GM21528 (cell line): ENCODE data around the gene MTHFD2L.
A peak's percentile ranks its signal among the peaks of the same experiment; 100 is the strongest.

Experiments used
- ATAC-seq: cut with Tn5 transposase; IDR thresholded peaks from one replicate; pipeline ENCODE4 v1.9.1; 2021; ENCODE audit warnings: mild to moderate bottlenecking, moderate library complexity; ENCODE audit not compliant: unreplicated experiment, low FRiP score

The MTHFD2L gene

DNA sequence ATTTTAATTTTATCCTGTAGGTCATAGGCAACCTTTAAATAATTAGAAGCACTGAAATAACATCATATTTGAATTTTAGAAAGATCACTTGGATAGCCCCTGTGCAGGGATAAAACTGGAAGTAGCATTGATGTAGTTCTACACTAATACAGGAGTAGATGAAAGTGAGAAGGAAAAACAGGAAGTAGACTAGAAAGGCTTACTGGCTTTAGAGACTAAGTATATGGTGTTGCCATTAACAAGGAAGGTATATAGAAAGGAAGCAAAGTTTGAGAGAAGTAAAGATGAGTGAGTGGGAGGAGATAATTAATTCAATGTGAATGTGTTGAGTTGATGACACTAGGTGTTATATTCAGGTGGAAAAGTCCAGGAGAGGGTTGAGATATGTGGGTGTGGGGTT lies 77.2 kb downstream of the MTHFD2L start:
- peak; percentile 79 for ATAC-seq

DNA sequence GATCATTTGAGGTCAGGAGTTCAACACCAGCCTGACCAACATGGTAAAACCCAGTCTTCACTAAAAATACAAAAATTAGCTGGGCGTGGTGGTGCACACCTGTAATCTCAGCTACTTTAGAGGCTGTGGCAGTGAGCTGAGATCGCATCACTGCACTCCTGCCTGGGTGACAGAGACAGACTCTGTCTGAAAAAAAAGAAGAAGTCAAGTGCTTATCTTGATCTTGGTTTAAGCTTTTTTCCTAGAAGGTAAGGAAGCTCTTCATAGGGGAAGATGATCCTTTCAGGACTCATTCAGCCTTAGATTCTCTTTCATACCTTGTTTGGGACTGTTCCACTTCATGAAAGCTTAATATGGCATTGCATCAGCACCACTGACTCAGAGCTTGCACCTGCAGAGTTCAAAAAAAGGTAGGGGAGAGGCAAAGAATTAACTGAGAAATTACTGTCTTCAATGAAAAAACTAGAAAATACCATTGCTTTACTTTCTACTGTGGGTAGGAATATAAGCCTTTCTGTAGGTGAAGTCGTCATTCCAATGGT lies 79.6 kb downstream of the MTHFD2L start:
- ATAC-seq: no peak

DNA sequence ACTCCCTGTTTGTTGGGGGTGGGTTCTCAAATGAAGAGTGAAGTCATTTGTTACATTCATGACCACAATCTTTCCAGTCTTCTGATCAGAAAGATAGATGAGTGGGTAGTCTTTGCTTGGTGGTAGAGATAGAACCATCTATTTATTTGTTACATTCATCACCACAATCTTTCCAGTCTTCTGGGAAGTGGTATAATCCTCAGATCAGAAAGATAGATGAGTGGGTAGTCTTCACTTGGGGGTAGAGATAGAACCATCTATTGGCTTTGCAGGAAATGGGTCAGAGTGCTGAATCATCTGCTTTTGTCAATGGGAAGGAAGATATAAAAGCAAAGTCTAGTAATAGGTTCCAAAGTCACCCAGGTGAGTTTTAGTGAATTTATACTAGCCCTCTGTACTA lies 86.1 kb downstream of the MTHFD2L start:
- no peak for ATAC-seq

DNA sequence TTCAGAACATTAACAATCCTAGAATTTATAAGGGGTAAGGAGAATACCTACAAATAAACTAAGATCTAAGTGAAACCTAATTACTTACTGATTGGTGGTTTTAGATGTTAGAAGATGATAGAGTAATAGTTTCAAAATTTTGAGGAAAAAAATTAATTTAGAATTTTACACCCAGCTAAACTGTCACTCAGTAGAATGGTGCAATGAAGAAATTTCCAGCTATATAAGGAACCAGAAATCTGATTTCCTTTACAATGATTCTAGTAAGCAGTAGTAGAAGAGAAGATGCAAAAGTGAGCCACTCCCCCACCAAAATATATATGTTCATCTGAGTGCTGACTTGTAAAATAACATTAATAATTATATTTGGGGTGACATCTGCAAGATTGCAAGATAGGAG lies 95.0 kb downstream of the MTHFD2L start:
- no peak for ATAC-seq

DNA sequence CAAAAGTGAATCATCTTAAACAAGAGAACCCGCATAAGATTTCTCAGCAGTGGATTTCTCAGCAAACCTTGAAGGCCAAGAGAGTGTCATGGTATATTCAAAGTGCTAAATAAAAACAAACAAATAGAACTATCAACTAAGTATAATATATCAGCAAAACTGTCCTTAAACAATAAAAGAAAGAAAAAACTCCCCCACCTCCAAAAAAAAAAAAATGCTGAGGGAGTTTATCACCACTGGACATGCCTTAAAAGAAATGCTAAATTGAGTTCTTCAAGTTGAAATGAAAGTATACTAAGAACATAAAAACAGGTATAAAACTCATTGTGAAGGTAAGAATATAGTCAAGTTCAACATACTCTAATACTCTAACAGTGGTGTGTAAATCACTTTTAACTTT lies 96.5 kb downstream of the MTHFD2L start:
- no peak for ATAC-seq

DNA sequence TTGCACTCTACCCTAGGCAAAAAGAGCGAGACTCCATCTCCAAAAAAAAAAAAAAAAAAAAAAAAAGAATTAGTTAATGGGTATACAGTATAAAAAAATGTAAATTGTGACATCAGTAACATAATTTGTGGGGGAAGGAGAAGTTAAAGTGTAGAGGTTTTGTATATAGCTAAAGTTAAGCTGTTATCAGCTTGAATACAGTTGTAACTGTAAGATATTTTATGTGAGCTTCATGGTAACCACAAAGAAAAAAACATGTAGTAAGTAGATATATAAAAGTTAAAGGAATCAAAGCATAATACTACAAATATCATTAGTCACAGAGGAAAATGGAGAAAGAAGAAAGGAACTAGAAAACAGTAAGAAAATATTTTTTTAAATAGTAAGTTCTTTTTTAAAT lies 97.2 kb downstream of the MTHFD2L start:
- no peak for ATAC-seq

DNA sequence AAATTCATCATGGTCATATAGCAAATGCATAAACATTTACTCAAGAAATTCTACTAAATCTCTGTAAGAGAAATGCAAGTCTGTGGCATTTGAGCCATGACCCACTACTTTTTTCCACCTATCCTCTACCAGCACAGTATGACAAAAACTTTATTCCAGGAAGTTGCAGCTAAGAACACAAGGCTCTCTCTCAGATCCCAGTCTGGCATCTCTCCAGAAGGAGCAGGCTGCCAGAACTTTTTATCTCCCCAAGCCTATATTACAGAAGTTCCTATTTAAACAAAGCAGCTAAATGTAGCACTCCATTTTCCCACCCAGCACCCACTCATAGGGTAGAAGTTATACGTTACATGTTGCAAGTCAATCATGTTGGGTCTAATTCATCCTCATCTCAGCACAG lies 101.0 kb downstream of the MTHFD2L start:
- ATAC-seq: no peak

DNA sequence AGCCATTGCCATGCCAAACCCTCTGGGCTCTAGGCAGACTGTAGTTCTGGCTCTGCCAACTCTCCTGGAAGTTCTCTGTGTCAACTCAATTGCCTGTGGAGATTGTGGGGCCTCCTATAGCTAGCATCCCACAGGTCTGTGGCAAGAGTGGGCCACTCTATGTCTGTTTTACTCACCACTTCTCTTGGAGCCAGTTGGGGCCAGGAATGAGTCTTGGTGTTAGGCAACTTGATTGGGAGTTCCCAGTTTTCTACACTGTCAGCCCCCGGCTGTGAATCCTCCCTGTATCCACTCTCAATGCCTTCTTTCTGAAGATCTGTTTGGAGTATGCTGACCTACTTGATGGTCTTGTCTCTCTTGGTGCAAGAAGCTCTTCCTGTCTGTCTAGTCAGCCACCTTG lies 102.1 kb downstream of the MTHFD2L start:
- no peak for ATAC-seq

DNA sequence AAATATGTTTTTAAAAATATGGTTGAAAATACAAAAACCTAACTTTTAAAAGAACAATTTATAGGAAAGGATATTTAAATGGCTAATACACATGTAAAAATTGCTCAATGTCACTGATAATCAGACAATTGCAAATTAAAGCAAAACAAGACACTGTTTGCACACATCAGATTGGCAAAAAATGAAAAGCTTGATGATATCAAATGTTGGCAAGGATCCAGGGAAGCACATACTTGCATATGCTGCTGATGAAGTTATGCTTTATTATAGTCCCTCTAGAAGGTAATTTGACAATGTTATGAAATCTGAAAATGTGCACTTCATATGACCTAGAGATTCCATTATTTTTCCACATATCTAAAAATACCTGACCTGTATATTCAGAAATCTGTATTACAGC lies 104.6 kb downstream of the MTHFD2L start:
- ATAC-seq: no peak

DNA sequence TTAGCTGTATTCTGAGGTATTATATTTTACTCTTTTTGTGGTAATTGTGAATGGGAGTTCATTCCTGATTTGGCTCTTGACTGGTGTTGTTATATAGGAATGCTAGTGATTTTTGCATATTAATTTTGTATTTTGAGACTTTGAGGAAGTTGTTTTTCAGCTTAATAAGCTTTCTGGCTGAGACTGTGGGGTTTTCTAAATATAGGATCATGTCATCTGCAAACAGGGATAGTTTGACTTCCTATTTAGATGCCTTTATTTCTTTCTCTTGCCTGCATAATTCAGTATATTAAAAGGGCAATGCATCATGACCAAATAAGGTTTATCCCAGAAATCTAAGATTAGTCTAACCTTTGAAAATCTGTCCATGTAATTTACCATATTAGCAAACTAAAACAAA lies 105.6 kb downstream of the MTHFD2L start:
- ATAC-seq: no peak

DNA sequence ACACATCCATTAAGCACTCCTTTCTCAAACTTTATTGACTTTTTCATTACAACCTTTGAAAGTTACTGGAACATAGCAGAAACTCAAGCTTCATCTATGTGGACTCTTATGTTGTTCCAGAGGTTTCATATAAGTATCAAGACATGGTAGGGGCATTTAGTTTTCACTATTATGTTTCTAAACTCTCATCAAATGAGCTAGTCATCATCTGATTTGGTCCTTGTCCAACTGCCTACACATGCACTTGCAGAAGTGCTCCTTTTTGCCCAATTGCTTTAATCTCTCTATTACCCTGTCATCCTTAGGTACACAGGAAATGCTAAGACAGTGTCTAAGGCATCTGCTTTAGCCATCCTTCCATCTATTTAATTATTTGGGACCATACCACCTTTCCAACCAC lies 108.2 kb downstream of the MTHFD2L start:
- ATAC-seq: no peak

DNA sequence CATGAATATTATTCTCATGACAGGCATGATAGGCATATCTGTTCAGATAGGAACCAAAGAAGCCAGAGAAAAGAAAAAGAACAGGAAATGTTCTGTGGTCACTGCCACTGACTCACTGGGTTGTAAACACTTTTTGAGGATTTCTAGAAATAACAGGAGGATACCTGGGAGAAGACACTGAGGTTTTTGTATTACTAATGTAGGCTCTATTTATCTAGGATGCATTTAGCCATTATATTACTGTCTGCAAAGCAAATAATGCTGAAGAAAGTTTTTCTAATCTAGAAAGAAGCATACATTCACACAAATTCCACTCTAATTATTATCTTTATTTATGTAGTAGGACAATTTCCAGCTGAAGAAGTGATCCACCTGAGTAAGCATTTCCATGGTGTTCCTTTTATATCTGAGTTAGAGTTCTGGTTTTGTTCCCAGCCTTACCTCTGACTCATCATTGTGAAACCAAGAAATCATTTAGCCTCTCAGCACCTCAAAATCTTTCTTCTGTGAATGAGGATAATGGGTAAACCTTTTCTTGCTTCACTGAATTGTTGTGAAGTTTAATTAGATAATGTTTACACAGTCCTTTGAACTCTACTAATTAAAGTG lies 110.2 kb downstream of the MTHFD2L start:
- ATAC-seq: no peak

DNA sequence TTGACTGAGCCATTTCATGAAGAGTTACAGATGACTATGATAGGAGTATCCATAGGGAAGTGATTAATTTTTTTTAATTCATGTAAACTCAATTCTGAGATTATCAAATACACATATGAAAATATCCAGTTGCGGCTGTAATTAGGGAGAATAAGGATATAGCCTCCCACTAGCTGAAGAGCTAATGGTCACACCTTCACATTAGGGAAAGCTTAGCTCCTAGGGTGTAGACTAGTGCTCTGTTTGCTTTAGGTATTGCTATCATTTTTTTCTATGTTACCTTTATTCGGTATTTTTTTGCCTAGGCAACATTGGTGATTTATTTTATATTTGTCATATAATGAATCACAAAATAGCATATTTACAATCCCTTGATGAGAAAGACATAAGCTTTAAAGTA lies 110.7 kb downstream of the MTHFD2L start:
- ATAC-seq: no peak

DNA sequence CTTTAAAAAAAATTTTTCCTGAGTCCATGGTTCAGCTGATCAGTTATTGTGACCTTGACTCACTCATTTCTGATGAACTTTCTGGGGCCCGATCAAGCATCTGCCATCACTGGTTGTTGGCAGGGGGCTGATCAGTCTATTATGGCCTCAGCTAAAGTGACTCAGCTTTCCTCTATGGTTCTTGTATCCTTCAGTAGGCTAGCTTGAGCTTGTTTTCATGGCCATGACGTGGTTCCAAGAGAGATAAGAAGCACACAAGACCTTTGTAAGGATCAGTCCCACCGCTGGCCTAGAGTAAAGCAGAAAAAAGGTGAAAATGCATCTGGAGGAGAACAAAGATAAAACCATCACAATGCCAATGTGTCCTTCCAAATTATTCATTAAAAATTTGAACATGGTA lies 120.6 kb downstream of the MTHFD2L start:
- no peak for ATAC-seq

DNA sequence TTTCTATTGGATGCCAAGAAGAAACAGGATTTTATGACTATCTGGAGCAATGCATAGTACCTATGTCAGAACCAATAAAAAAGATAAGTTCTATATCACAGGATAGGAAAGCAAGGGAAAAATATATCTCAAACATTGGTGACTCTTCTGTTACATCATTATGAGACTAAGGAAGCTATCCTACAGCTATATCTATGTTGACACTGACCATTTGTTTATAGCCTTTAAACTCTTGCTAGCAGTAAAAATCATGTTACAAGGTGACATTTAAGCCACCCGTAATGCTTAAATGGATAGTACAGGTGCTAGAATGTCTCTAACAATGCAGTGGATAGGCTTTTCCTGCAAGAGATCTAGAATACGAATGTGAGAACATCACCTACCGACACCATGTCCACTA lies 121.8 kb downstream of the MTHFD2L start:
- ATAC-seq: no peak

DNA sequence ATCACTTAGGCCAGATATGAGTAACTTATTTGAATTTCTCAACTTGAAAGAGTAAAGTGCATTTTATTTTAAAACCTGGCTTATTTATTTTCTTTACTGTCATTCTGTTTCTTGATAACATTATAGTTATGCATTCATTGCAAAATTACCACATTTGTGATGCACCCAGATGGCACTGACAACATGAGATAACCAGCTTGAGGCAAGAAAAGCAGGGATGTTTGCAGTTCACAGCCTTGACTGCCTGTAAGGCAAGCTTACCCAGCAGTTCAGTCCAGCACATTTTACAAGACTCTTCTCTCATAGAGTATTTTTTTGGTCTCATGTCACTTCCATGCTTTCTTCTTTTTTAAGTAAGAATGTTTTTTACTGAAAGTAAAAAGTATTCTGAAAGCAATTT lies 125.0 kb downstream of the MTHFD2L start:
- no peak for ATAC-seq

DNA sequence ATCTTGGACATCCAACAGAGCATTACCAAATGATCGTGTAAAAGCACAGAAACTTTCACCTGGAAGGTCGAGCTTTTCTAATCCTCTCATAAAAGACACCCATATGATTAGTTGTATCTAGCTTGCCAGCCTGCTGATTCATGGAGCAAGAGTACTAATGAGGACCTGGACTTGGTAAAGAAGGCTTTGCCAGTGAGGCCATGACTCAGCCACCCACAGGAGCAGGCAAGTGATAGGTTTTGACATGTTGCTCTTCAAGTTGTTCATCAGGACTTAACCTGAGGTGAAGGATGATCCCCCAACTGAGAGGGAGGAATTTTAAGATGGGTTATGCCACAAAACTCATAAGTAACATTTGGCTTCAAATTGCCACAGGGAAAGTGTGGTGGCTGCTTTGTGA lies 125.7 kb downstream of the MTHFD2L start:
- ATAC-seq: no peak

DNA sequence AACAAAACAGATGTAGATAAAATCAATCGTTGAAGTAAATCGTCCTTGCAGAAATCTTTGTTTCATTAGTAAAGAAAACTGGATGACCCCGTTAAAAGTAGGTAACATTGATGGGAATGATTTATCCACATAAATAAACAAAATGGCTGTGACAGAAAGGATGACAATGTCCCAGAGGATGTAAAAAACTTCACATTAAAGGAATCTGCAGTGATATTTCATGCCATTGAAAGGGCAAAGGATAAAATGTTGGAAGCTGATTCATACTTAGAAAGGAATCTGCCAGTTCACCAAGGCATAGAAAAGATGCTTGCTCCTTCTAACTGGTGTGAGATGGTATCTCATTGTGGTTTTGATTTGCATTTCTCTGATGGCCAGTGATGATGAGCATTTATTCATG lies 126.1 kb downstream of the MTHFD2L start:
- ATAC-seq: no peak

DNA sequence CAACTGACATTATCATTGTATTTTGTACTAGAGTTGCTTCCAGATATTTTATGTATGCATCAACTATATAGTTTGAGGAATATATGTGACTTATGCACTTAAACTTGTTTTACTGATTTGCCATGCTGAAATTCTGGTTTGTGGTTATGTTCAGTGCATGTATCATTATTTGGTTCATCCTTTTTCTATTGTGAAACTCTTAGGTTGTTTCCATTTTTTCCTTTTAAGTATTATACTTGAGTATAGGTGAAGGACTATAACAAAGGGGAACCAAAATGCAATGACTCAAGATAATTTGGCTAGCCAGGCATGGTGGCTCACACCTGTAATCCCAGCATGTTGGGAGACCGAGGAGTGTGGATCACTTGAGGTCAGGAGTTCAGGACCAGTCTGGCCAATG lies 129.2 kb downstream of the MTHFD2L start:
- ATAC-seq: no peak

DNA sequence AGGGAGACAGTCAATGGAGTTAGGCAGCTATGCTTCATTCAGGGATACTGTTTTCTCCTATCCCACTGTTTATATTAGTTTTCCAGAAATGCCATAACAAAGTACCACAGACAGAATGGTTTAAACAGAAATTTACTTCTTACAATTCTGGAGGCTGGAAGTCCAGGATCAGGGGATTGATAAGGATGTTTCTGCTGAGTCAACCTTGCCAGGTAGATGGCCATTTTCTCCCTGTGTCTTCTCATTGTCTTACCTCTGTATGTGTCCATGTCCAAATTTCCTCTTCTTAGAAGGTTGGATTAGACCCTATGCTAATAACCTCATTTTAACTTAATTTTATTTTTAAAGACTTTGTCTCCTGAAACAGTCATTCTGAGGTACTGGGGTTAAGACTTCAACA lies 129.9 kb downstream of the MTHFD2L start:
- no peak for ATAC-seq

DNA sequence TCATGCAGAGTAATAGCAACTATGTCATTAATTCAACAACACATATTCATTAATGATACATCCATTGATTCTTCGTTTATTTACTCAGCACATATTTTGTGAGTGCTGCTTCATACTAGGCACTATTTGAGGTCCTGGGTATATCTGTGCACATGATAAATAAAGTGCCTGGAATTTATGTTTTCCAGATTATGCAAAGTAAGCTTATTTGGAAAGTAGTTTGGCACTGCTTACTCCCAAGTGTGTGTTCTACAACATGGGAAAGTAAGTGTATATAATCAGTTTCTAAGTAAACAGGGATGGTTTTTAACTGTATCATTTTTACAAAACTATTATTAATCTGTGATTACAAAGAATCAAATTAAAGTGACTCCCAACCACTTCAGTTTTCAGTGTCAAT lies 133.6 kb downstream of the MTHFD2L start:
- no peak for ATAC-seq

DNA sequence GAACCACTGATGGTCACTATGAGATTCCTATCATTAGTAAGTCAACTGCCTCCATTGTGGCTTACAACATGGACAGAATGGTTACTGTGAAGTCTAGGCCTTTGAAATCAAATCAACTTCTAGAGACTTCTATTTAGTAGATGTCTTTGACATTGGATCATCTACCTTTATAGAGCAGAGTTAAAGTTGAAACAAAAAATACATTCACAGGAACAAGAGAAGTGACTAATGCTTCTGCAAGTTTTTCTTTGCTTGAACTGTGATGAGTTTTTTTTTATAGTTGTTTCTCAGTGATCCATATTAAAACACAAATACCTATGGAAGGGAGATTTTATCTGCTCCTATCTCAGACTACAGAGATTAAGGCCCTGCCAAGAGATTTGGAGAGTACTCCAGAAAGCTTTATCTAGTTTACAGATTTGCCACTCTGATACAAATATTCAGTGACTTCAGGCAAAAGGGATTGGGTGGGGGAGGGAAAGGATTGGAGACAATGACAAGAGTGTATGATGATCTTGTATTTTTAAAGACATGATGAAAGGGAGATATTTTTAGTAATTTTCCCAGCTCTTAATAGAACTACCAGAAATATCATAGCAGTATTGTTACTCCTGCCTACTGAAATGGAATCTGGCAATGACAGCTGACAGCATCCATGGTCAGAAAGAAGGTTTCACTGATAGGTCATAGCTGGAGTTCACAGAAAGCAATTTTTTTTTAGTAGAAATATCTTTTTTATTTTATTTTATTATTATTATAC lies 134.4 kb downstream of the MTHFD2L start:
- ATAC-seq: no peak
